Neuronal stem cell (in vitro differentiated cells): ENCODE measurements around the gene ZNF586.

Experiments
- DNase-seq: peaks from one replicate; pipeline ENCODE4 v3.0.0-alpha.2; 2013; ENCODE audit warnings: low spot score
- H2AFZ ChIP-seq: one replicate; pipeline ENCODE4 v1.6.1; 2013; ENCODE audit warnings: mild to moderate bottlenecking, low read length, inconsistent platforms
- H2AK5ac ChIP-seq: 2 replicates; pipeline ENCODE4 v1.6.1; 2013; ENCODE audit warnings: low read depth, mild to moderate bottlenecking, inconsistent platforms, low read length, moderate library complexity, mixed read lengths
- H2BK120ac ChIP-seq: 2 replicates; pipeline ENCODE4 v1.6.1; 2013; ENCODE audit warnings: low read depth, mild to moderate bottlenecking, inconsistent platforms, low read length, moderate library complexity, mixed read lengths
- H2BK12ac ChIP-seq: one replicate; pipeline ENCODE4 v1.6.1; 2013; ENCODE audit warnings: low read length, inconsistent platforms
- H2BK15ac ChIP-seq: 2 replicates; pipeline ENCODE4 v1.6.1; 2013; ENCODE audit warnings: mild to moderate bottlenecking, low read length, inconsistent platforms, mixed read lengths
- H2BK5ac ChIP-seq: one replicate; pipeline ENCODE4 v1.6.1; 2013; ENCODE audit warnings: inconsistent platforms, mild to moderate bottlenecking, low read length, moderate library complexity
- H3K14ac ChIP-seq: one replicate; pipeline ENCODE4 v1.6.1; 2013; ENCODE audit warnings: low read length, inconsistent platforms
- H3K18ac ChIP-seq: 2 replicates; pipeline ENCODE4 v1.6.1; 2013; ENCODE audit warnings: low read length, inconsistent platforms
- H3K23ac ChIP-seq: 2 replicates; pipeline ENCODE4 v1.6.1; 2013; ENCODE audit warnings: low read depth, mild to moderate bottlenecking, mixed read lengths, low read length, inconsistent platforms; ENCODE audit not compliant: poor library complexity
- H3K27ac ChIP-seq: replicated peaks from 3 replicates; pipeline ENCODE4 v1.5.1; 2013; ENCODE audit warnings: low read length, inconsistent platforms
- H3K27me3 ChIP-seq, 3 experiments: 2 replicates each; pipeline ENCODE4 v1.6.1; 2013; ENCODE audit warnings: low read length in 3 of 3, mild to moderate bottlenecking in 2 of 3, inconsistent platforms in 1 of 3, low read depth in 1 of 3, mixed read lengths in 1 of 3, moderate library complexity in 1 of 3; ENCODE audit not compliant: control insufficient read depth in 3 of 3, insufficient read depth in 3 of 3
- H3K36me3 ChIP-seq, 2 donors: replicated peaks in 1 of 2; 2 replicates each; pipeline ENCODE4 v1.6.1; 2013; ENCODE audit warnings: low read length in 2 of 2; ENCODE audit not compliant: control insufficient read depth in 2 of 2, insufficient read depth in 2 of 2
- H3K4ac ChIP-seq: 2 replicates; pipeline ENCODE4 v1.6.1; 2013; ENCODE audit warnings: inconsistent platforms, mild to moderate bottlenecking, low read length, moderate library complexity
- H3K4me1 ChIP-seq, 2 donors: 1 replicate in 1 of 2; 2 replicates in 1 of 2; pipeline ENCODE4 v1.6.1; 2013; ENCODE audit warnings: low read length in 2 of 2, low read depth in 1 of 2; ENCODE audit not compliant: control insufficient read depth in 2 of 2, insufficient read depth in 1 of 2
- H3K4me2 ChIP-seq: one replicate; pipeline ENCODE4 v1.6.1; 2013; ENCODE audit warnings: mild to moderate bottlenecking, low read length, inconsistent platforms; ENCODE audit not compliant: insufficient read depth, poor library complexity, severe bottlenecking
- H3K4me3 ChIP-seq, 2 donors: 2 replicates each; pipeline ENCODE4 v1.5.1; 2013; ENCODE audit warnings: low read length in 2 of 2, mild to moderate bottlenecking in 2 of 2, inconsistent platforms in 1 of 2, moderate library complexity in 1 of 2
- H3K79me1 ChIP-seq: one replicate; pipeline ENCODE4 v1.6.1; 2013; ENCODE audit warnings: low read depth, mild to moderate bottlenecking, inconsistent platforms, low read length, moderate library complexity
- H3K9ac ChIP-seq: one replicate; pipeline ENCODE4 v1.6.1; 2013; ENCODE audit warnings: mild to moderate bottlenecking, low read depth, low read length, inconsistent platforms; ENCODE audit not compliant: poor library complexity
- H3K9me3 ChIP-seq, 2 donors: replicated peaks in 1 of 2; 2 replicates each; pipeline versions ENCODE3 to v1.6.1; 2013; ENCODE audit warnings: low read length in 2 of 2, mild to moderate bottlenecking in 2 of 2, inconsistent platforms in 1 of 2, low read depth in 1 of 2, mixed read lengths in 1 of 2, moderate library complexity in 1 of 2; ENCODE audit not compliant: control insufficient read depth in 2 of 2, insufficient read depth in 1 of 2
- H4K8ac ChIP-seq: one replicate; pipeline ENCODE4 v1.6.1; 2013; ENCODE audit warnings: low read depth, mild to moderate bottlenecking, inconsistent platforms, low read length, moderate library complexity
- H4K91ac ChIP-seq: one replicate; pipeline ENCODE4 v1.6.1; 2013; ENCODE audit warnings: low read length, low read depth, mild to moderate bottlenecking, inconsistent platforms; ENCODE audit not compliant: poor library complexity
- WGBS, 2 donors: extraction: QIAGEN DNeasy Blood & Tissue Kit; methylation state at CpG; one replicate each; pipeline ENCODE4 v1.1.7; 2013; ENCODE audit warnings: missing lambda C conversion rate in 2 of 2, mixed read lengths in 1 of 2; ENCODE audit not compliant: insufficient read length in 2 of 2, insufficient replicate concordance in 1 of 2; ENCODE audit errors: extremely low coverage in 2 of 2; 5-methylcytosine and 5-hydroxymethylcytosine counted together

The ZNF586 gene

GRCh38 chr19:57754091-57754673 lies 15.3 kb upstream of the ZNF586 start:
- WGBS, 2 donors = no CpG with 5 or more reads among the region's 10 CpGs
- H3K27ac ChIP-seq = no peak overlapping the region
- no peak overlapping the region for H2AK5ac ChIP-seq
- no peak overlapping the region for H3K9ac ChIP-seq
- H3K79me1 ChIP-seq = peaks cover 2% of the 10 kb centered on the region
- H3K4me3 ChIP-seq = no peak overlapping the region
- no peak overlapping the region for H4K91ac ChIP-seq
- H3K18ac ChIP-seq = no peak overlapping the region
- no peak overlapping the region for H2BK5ac ChIP-seq
- no peak overlapping the region for H4K8ac ChIP-seq
- no peak overlapping the region for H2BK120ac ChIP-seq
- peaks cover 60 to 100% of the 10 kb centered on the region in 2 donors for H3K36me3 ChIP-seq
- H3K4me1 ChIP-seq = no peaks in the 10 kb centered on the region
- peaks cover 0 to 64% of the 10 kb centered on the region in 2 donors for H3K9me3 ChIP-seq
- no peak overlapping the region for H3K4me2 ChIP-seq
- no peak overlapping the region for H3K14ac ChIP-seq
- no peaks in the 10 kb centered on the region for H3K27me3 ChIP-seq
- H2BK15ac ChIP-seq = no peak overlapping the region
- H2BK12ac ChIP-seq = no peak overlapping the region
- H3K4ac ChIP-seq = no peak overlapping the region
- DNase-seq = no peak
- no peak overlapping the region for H2AFZ ChIP-seq
- no peak overlapping the region for H3K23ac ChIP-seq

- Histone ChIP-seq H3K4me3 (no peak overlapping the region), H4K8ac (no peak overlapping the region), H2AK5ac (no peak overlapping the region), H3K4me2 (no peak overlapping the region), H2BK120ac (no peak overlapping the region), H3K36me3 (peaks cover 68 to 100% of the 10 kb centered on the region in 2 donors), H3K27ac (no peak overlapping the region), H4K91ac (no peak overlapping the region), H3K4me1 (no peaks in the 10 kb centered on the region), H3K9me3 (peaks cover 0 to 56% of the 10 kb centered on the region in 2 donors), H3K4ac (no peak overlapping the region), H2BK15ac (no peak overlapping the region), H3K9ac (no peak overlapping the region), H2BK5ac (no peak overlapping the region), H3K27me3 (no peaks in the 10 kb centered on the region), H2AFZ (no peak overlapping the region), H3K18ac (no peak overlapping the region), H3K23ac (no peak overlapping the region), H3K14ac (no peak overlapping the region), H2BK12ac (no peak overlapping the region), H3K79me1 (no peaks in the 10 kb centered on the region)
- no peak for DNase-seq
- WGBS, 2 donors = no CpG with 5 or more reads among the region's 4 CpGs
These were observed 14.4 kb upstream of the ZNF586 start for GRCh38 chr19:57755031-57755430.

- Histone ChIP-seq H3K18ac (no peak overlapping the region), H2BK15ac (no peak overlapping the region), H3K4ac (no peak overlapping the region), H3K23ac (no peak overlapping the region), H4K8ac (no peak overlapping the region), H3K9ac (no peak overlapping the region), H3K4me3 (no peak overlapping the region), H4K91ac (no peak overlapping the region), H3K27me3 (no peaks in the 10 kb centered on the region), H3K27ac (no peak overlapping the region), H3K4me2 (no peak overlapping the region), H2AK5ac (no peak overlapping the region), H2AFZ (no peak overlapping the region), H3K36me3 (peaks cover 55 to 94% of the 10 kb centered on the region in 2 donors), H3K79me1 (no peaks in the 10 kb centered on the region), H2BK5ac (no peak overlapping the region), H2BK12ac (no peak overlapping the region), H3K14ac (no peak overlapping the region), H3K9me3 (peaks cover 0 to 36% of the 10 kb centered on the region in 2 donors), H3K4me1 (no peaks in the 10 kb centered on the region), H2BK120ac (no peak overlapping the region)
- DNase-seq = no peak
- no CpG with 5 or more reads among the region's 2 CpGs for WGBS, 2 donors
These were observed 11.5 kb upstream of the ZNF586 start for GRCh38 chr19:57757941-57758340.

GRCh38 chr19:57759096-57759495 lies 10.4 kb upstream of the ZNF586 start:
- H2BK12ac ChIP-seq = no peak overlapping the region
- H3K36me3 ChIP-seq = peaks cover 45 to 92% of the 10 kb centered on the region in 2 donors
- no peak overlapping the region for H4K91ac ChIP-seq
- no peak overlapping the region for H4K8ac ChIP-seq
- peaks cover 0 to 24% of the 10 kb centered on the region in 2 donors for H3K9me3 ChIP-seq
- no CpG with 5 or more reads among the region's 2 CpGs for WGBS, 2 donors
- H3K4me1 ChIP-seq = no peaks in the 10 kb centered on the region
- no peak overlapping the region for H3K9ac ChIP-seq
- H2AFZ ChIP-seq = no peak overlapping the region
- no peak overlapping the region for H2BK15ac ChIP-seq
- no peak for DNase-seq
- H3K18ac ChIP-seq = no peak overlapping the region
- no peak overlapping the region for H3K4ac ChIP-seq
- no peak overlapping the region for H2BK5ac ChIP-seq
- H3K27me3 ChIP-seq = no peaks in the 10 kb centered on the region
- H3K27ac ChIP-seq = no peak overlapping the region
- no peak overlapping the region for H3K4me3 ChIP-seq
- H3K4me2 ChIP-seq = no peak overlapping the region
- no peak overlapping the region for H3K14ac ChIP-seq
- no peak overlapping the region for H2AK5ac ChIP-seq
- H2BK120ac ChIP-seq = no peak overlapping the region
- H3K79me1 ChIP-seq = no peaks in the 10 kb centered on the region
- no peak overlapping the region for H3K23ac ChIP-seq
